Memory B cell (primary cell): ENCODE results near the gene RBMX2.
"Not testable (repeated sequence)": the region's sequence is repeated elsewhere in the genome, so short reads cannot be mapped to it uniquely, and the experiment has no call there.

Experiments used
- ATAC-seq: fragments of 150-1000 bp; cut with Tn5 transposase; 2 replicates; pipeline ENCODE4 v1.10.0; 2021; ENCODE audit warnings: low read depth, mild to moderate bottlenecking, moderate library complexity
- DNase-seq, 2 donors: peaks; one replicate each; pipeline ENCODE4 v3.0.0; 2022; ENCODE audit warnings: low spot score in 2 of 2
- H3K27ac Mint-ChIP-seq: one replicate; pipeline ENCODE4 v1.8.0; 2022; ENCODE audit warnings: mild to moderate bottlenecking, moderate library complexity, mixed read lengths
- H3K27me3 Mint-ChIP-seq: one replicate; pipeline ENCODE4 v1.8.0; 2022; ENCODE audit warnings: mixed read lengths
- H3K36me3 Mint-ChIP-seq: one replicate; pipeline ENCODE4 v1.8.0; 2022; ENCODE audit warnings: mild to moderate bottlenecking, mixed read lengths
- H3K4me1 Mint-ChIP-seq: one replicate; pipeline ENCODE4 v1.8.0; 2022; ENCODE audit warnings: mixed read lengths
- H3K4me3 Mint-ChIP-seq: one replicate; pipeline ENCODE4 v1.8.0; 2022; ENCODE audit warnings: mild to moderate bottlenecking, moderate library complexity, mixed read lengths
- H3K9me3 Mint-ChIP-seq: one replicate; pipeline ENCODE4 v1.8.0; 2022; ENCODE audit warnings: mixed read lengths

The RBMX2 gene

GRCh38 chrX:130401415-130402207 is at the start of gene RBMX2:
Gene RBMX2, plus strand, starts transcription at chrX:130401987. Its CDS starts 46 bp downstream, at chrX:130402033.
- H3K9me3 Mint-ChIP-seq = no peaks in the 10 kb centered on the region
- ATAC-seq (peak; percentile 90), DNase-seq (peak; percentile 25 to 33)
- peaks cover 4% of the 10 kb centered on the region for H3K27me3 Mint-ChIP-seq
- peak within 1 kb of the TSS; percentile 91 for H3K4me3 Mint-ChIP-seq
- H3K36me3 Mint-ChIP-seq = peaks cover 2% of the 10 kb centered on the region
- peak within 1 kb of the TSS; percentile 92 for H3K27ac Mint-ChIP-seq
- peaks cover 9% of the 10 kb centered on the region for H3K4me1 Mint-ChIP-seq

DNA sequence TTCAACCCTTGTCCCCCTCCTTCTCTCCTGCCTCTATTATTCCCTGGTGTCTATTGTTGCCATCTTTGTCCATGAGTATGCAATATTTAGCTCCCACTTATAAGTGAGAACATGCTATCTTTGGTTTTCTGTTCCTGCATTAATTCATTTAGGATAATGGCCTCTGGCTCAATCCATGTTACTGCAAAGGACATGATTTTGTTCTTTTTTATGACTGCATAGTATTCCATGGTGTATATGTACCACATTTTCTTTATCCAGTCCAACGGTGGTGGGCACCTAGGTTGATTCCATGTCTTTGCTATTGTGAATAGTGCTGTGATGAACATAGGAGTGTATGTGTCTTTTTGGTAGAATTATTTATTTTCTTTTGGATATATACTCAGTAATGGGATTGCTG is 49.7 kb upstream of the RBMX2 start:
- DNase-seq, H3K4me1 Mint-ChIP-seq, H3K9me3 Mint-ChIP-seq, ATAC-seq, H3K4me3 Mint-ChIP-seq, H3K27me3 Mint-ChIP-seq, H3K27ac Mint-ChIP-seq: not testable (repeated sequence)
- H3K36me3 Mint-ChIP-seq = peaks cover 27% of the 10 kb centered on the region

DNA sequence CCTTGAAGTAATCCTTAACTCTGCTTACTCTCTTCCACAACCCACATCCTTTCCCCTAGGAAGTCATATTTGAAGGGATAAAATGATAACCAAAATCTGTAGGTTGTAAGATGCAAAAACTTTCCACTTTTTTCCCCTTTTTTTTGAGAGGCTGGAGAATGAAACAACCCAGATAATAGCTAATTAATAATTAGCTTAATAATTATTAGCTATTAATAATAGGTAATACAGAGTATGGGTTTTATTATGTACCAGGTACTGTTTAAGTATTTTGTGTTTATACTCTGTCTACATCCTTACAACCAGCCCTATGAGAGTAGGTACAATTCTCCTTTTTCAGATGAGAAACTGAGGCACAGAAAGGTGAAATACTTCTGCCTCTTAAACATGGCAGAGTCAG is 25.7 kb upstream of the RBMX2 start:
- no peaks in the 10 kb centered on the region for H3K4me1 Mint-ChIP-seq
- H3K27ac Mint-ChIP-seq = no peak overlapping the region
- no peaks in the 10 kb centered on the region for H3K27me3 Mint-ChIP-seq
- H3K9me3 Mint-ChIP-seq = no peaks in the 10 kb centered on the region
- ATAC-seq (no peak), DNase-seq (no peak)
- peaks cover 2% of the 10 kb centered on the region for H3K36me3 Mint-ChIP-seq
- no peak overlapping the region for H3K4me3 Mint-ChIP-seq

DNA sequence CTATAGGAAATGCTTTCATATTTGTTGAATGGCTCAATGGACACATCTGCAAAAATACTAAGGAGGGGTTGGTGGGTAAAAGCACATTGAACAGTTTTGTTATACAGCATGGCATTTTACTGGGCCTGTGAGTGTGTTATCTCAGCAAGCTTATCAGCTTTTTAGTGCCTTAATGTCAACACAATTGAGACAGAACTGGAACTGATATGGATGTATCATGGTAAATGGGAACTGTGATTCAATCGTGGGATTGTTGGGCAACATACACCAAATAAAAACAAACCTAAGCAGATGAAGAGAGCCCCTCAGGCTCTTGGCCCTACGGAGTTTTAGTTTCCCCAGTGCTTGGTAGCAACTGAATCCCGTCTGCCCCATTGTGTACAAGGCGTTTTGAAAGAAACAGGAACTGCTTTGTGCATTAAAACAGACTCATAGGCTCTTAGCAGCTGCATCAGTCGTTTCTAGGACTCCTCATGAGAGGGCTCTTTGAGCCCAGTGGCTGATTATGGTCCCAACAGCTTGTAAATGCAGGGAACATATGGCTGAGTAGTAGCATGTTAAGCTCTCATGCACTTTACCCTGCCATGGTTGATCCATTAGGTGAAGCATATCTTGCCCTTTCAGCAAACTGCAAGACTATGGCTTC is 23.6 kb upstream of the RBMX2 start:
- ATAC-seq (no peak), DNase-seq (no peak)
- Mint-ChIP-seq H3K27me3 (peaks cover 4% of the 10 kb centered on the region), H3K27ac (no peak overlapping the region), H3K4me3 (no peak overlapping the region), H3K36me3 (no peaks in the 10 kb centered on the region), H3K4me1 (no peaks in the 10 kb centered on the region), H3K9me3 (no peaks in the 10 kb centered on the region)

GRCh38 chrX:130385520-130385919 is 16.3 kb upstream of the RBMX2 start, which contains the start of gene GPR119:
Gene GPR119, minus strand, starts transcription at chrX:130385674. Its CDS starts 227 bp downstream, at chrX:130385447.
- Mint-ChIP-seq H3K27me3 (peaks cover 4% of the 10 kb centered on the region), H3K36me3 (no peaks in the 10 kb centered on the region), H3K27ac (no peak within 1 kb of the TSS), H3K4me1 (no peaks in the 10 kb centered on the region), H3K9me3 (no peaks in the 10 kb centered on the region), H3K4me3 (no peak within 1 kb of the TSS)
- DNase-seq = no peak
- no peak for ATAC-seq

DNA sequence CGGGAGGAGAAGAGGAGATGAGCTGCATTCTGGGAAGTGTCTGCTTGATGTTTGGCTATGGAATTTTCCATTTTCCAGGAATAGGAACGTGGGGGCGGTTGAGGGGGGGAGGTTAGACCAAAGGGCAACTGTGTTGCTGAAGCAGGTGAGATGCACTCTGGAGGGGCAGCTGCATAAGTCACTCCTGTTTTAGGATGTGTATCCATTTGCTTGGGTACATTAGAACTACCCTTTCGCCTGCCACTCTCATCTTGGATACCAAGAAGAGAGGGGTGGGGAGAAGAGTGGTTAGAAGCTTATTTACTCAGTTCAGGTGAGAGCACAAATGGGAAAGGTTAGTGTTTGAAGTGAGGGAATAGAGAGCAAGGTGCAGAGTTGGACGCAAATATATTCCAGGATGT is 15.4 kb upstream of the RBMX2 start:
- H3K4me1 Mint-ChIP-seq = no peaks in the 10 kb centered on the region
- no peak overlapping the region for H3K27ac Mint-ChIP-seq
- no peak for ATAC-seq
- peaks cover 4% of the 10 kb centered on the region for H3K27me3 Mint-ChIP-seq
- H3K36me3 Mint-ChIP-seq = no peaks in the 10 kb centered on the region
- DNase-seq = no peak
- no peak overlapping the region for H3K4me3 Mint-ChIP-seq
- H3K9me3 Mint-ChIP-seq = no peaks in the 10 kb centered on the region

- ATAC-seq = no peak
- H3K27me3 Mint-ChIP-seq = peaks cover 6% of the 10 kb centered on the region
- no peak for DNase-seq
- H3K4me3 Mint-ChIP-seq = no peak overlapping the region
- no peaks in the 10 kb centered on the region for H3K4me1 Mint-ChIP-seq
- H3K9me3 Mint-ChIP-seq = no peaks in the 10 kb centered on the region
- H3K27ac Mint-ChIP-seq = no peak overlapping the region
- H3K36me3 Mint-ChIP-seq = no peaks in the 10 kb centered on the region
These were observed 8.2 kb upstream of the RBMX2 start for GRCh38 chrX:130393451-130394074.

DNA sequence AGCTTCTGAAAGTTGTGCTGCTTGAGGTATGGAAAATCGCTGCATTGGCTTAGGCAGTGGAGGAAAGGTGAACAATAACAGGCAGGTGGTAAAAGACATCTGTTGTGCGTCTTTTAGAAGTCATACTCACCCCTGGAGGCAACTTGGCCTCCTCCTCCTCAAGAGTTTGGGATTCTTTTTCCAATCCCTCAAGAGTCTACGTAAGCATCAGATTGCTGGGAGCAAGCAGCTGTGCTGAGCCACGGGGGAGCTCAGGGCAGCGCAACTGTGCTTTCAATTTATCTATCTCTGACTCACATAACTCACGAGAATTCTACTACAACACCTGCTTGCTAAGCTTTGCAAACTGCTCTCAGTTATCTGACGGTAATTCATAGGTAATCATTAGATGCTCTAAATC is 6.4 kb upstream of the RBMX2 start:
- no peak for DNase-seq
- no peaks in the 10 kb centered on the region for H3K36me3 Mint-ChIP-seq
- H3K4me3 Mint-ChIP-seq = no peak overlapping the region
- no peak overlapping the region for H3K27ac Mint-ChIP-seq
- no peaks in the 10 kb centered on the region for H3K9me3 Mint-ChIP-seq
- ATAC-seq = no peak
- H3K4me1 Mint-ChIP-seq = no peaks in the 10 kb centered on the region
- peaks cover 6% of the 10 kb centered on the region for H3K27me3 Mint-ChIP-seq

GRCh38 chrX:130402208-130402684 is 459 bp downstream of the RBMX2 start:
- Mint-ChIP-seq H3K27ac (peak overlapping the region; percentile 92), H3K4me1 (peaks cover 9% of the 10 kb centered on the region), H3K36me3 (peaks cover 2% of the 10 kb centered on the region), H3K9me3 (no peaks in the 10 kb centered on the region), H3K4me3 (peak overlapping the region; percentile 91), H3K27me3 (peaks cover 1% of the 10 kb centered on the region)
- DNase-seq = no peak
- peak; percentile 14 for ATAC-seq

DNA sequence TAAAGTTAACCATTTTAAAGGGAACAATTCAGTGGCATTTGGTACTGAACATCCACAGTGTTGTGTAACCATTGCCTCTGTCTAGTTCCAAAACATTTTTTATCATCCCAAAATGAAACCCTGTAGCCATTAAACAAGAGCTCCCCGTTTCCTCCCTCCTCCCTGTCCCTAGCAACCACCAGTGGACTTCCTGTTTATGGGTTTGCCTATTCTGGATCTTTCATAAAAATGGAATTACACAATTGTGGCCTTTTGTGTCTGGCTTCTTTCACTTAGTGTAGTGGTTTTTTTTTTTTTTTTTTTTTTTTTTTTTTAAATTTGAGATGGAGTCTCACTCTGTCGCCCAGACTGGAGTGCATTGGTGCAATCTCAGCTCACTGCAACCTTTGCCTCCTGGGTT is 11.6 kb downstream of the RBMX2 start:
- ATAC-seq (no peak), DNase-seq (no peak)
- H3K27me3 Mint-ChIP-seq = no peaks in the 10 kb centered on the region
- H3K4me3 Mint-ChIP-seq = no peak overlapping the region
- H3K4me1 Mint-ChIP-seq = no peaks in the 10 kb centered on the region
- no peak overlapping the region for H3K27ac Mint-ChIP-seq
- peaks cover 17% of the 10 kb centered on the region for H3K36me3 Mint-ChIP-seq
- no peaks in the 10 kb centered on the region for H3K9me3 Mint-ChIP-seq

GRCh38 chrX:130414800-130415199 is 13.0 kb downstream of the RBMX2 start:
- no peak for DNase-seq
- H3K27me3 Mint-ChIP-seq = no peaks in the 10 kb centered on the region
- H3K27ac Mint-ChIP-seq = no peak overlapping the region
- no peaks in the 10 kb centered on the region for H3K4me1 Mint-ChIP-seq
- ATAC-seq = no peak
- peaks cover 14% of the 10 kb centered on the region for H3K36me3 Mint-ChIP-seq
- no peaks in the 10 kb centered on the region for H3K9me3 Mint-ChIP-seq
- H3K4me3 Mint-ChIP-seq = no peak overlapping the region

- DNase-seq = no peak
- no peak for ATAC-seq
- Mint-ChIP-seq H3K27ac (no peak overlapping the region), H3K27me3 (no peaks in the 10 kb centered on the region), H3K4me3 (no peak overlapping the region), H3K36me3 (peaks cover 12% of the 10 kb centered on the region), H3K9me3 (no peaks in the 10 kb centered on the region), H3K4me1 (no peaks in the 10 kb centered on the region)
These were observed 13.4 kb downstream of the RBMX2 start for GRCh38 chrX:130415201-130415600.

DNA sequence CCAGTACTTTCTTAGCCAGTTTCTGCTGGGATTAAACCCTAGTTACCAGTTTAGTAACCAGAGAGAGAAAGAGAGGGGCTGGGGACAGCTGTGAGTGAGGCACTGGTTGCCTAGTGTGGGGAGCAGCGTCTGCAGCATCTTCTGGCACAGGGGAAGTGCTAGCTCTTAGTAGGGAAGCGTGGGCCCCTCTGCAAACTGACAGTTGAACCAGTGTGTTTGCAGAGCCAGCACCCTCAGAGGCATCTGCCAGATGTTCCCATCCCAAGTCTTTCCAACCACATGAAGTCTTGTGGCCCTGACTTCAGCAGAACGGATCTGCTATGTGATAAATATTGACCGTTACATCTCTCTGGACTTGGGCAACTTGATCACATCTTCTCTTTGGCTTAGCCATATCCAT is 15.0 kb downstream of the RBMX2 start:
- H3K4me3 Mint-ChIP-seq = no peak overlapping the region
- no peaks in the 10 kb centered on the region for H3K4me1 Mint-ChIP-seq
- DNase-seq = no peak
- H3K9me3 Mint-ChIP-seq = no peaks in the 10 kb centered on the region
- no peaks in the 10 kb centered on the region for H3K27me3 Mint-ChIP-seq
- ATAC-seq = no peak
- no peak overlapping the region for H3K27ac Mint-ChIP-seq
- H3K36me3 Mint-ChIP-seq = peaks cover 12% of the 10 kb centered on the region

- Mint-ChIP-seq H3K27me3 (no peaks in the 10 kb centered on the region), H3K36me3 (peaks cover 8% of the 10 kb centered on the region), H3K4me3 (no peak overlapping the region), H3K9me3 (no peaks in the 10 kb centered on the region), H3K4me1 (no peaks in the 10 kb centered on the region), H3K27ac (no peak overlapping the region)
- no peak for ATAC-seq
- DNase-seq = no peak
These were observed 16.3 kb downstream of the RBMX2 start for GRCh38 chrX:130418066-130418465.
